ENCODE measurements around the gene RNF208. TPM values are rescaled to one million over a fixed set of nuclear protein-coding genes. Genes with fewer than 3 reads are reported as not detected.

RNF208 gene
- total and polyA plus RNA-seq, 9 of the 15 experiments (the other 6 are each of a cell fraction or from before 2014, with no cell fraction given), result 0.15 to 6.9 (median 0.50) TPM; not detected in 2

DNA sequence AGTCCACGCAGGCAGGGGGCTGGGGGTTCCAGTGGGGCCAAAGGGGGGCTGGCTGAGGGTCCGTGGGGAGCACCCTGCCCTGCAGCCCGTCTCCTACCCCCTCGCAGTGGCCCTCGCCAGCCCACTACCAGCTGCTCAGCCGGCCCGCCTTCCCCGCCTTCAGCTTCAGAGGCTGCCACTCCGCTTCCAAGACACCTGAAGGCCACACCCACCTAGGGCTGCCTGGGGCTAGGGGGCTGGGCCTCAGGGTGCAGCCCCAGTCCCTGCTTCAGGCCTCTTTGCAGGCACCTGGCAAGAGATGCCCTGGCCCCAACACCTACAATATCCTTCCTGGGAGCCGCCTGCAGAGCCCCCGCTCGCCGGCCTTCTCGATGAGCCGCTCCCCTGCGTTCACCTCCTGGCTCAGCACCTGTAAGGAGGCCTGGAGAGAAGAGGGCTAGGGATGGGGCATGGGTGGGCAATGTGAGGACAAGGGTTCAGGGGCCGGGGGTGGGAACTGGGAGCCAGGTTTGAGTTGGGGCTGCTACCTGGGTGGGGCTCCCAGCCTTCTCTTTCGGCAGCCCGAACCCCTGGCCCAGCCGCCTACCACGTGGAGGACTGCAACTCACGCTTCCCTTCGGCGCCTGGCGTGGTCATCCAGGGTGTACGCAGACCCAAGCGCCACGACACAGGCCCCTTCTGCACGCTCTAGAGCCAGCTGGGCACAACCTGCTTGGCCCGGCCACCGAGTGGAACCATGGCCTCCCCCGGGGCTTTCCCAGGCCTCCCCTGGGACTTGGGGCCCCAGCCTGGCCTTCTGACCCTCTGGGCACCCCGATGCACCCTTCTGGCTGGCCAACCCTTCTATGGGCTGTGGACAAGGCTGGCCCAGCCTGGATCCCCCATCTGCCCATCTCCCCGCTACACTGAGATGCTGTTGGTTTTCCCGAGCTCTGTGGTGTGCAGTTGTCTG is 30.8 kb upstream of the RNF208 start:
- no peak for FAIRE-seq
- ChIA-PET CTCF (ENCODE audit: low intra/inter-chr PET ratio) (no interaction called here), POLR2A (interaction anchor here (0.6 to 8.3 kb wide), 4 partner anchors 10 to 123 kb away, joined by 3 to 221 read pairs (median 4); partner anchors contain the start of gene TUBB4B)
- H3K4me3 ChIP-seq, result no peak overlapping the region
- WGBS (ENCODE audit: insufficient coverage, low coverage, missing lambda C conversion rate), result 82% methylated on average over 28 of the region's 35 CpGs
- DNase-seq (ENCODE audit: extremely low read depth in 1 of 4, low spot score in 3 of 4), result peak; percentile 48 to 56 (median 52)
- intact Hi-C loops (cut with micrococcal nuclease), result no loop called here
- no peaks in the 10 kb centered on the region for H3K27me3 ChIP-seq (ENCODE audit: control insufficient read depth in 2 of 2, insufficient read depth in 2 of 2, low read length in 2 of 2)
- BruUV-seq (replicated peaks), result no TSS peak
- H3K36me3 ChIP-seq (ENCODE audit: control insufficient read depth, insufficient read depth, low read length), result peaks cover 14% of the 10 kb centered on the region
- in situ Hi-C loops (cut with MboI), result no loop called here
- no peaks in the 10 kb centered on the region for H3K9me3 ChIP-seq (replicated peaks; ENCODE audit: control insufficient read depth, insufficient read depth, low read depth, low read length)
- peaks cover 33% of the 10 kb centered on the region for H3K79me2 ChIP-seq (ENCODE audit: control insufficient read depth, insufficient read depth, low read length)
- H3K27ac ChIP-seq (ENCODE audit: extremely low read depth, low read depth, low read length), result no peak overlapping the region
- H4K20me1 ChIP-seq (replicated peaks; ENCODE audit: control insufficient read depth, insufficient read depth, low read length), result no peaks in the 10 kb centered on the region; the same call in 1 of the 2 replicates
- no peaks in the 10 kb centered on the region for H3K9me1 ChIP-seq (ENCODE audit: control insufficient read depth, insufficient read depth, low read length)
- H3K9ac ChIP-seq (ENCODE audit: insufficient read depth in 1 of 2, low read depth in 2 of 2, low read length in 2 of 2), result peak overlapping the region in 1 of 2 experiments; percentile 95; a peak in 2 of 4 replicates
- H3K4me2 ChIP-seq (ENCODE audit: insufficient read depth, low read length), result 0 out of 2 replicates have a peak overlapping the region, but pooled peaks have one; percentile 97
- H3K4me1 ChIP-seq (replicated peaks in 1 of 2; ENCODE audit: control insufficient read depth in 2 of 2, insufficient read depth in 2 of 2, low read length in 2 of 2), result peaks cover 13 to 70% of the 10 kb centered on the region in 2 experiments
- ATAC-seq, result peak; percentile 44
- no peak overlapping the region for H2AFZ ChIP-seq (ENCODE audit: low read depth, low read length)
- TF ChIP-seq THRA (IDR thresholded peaks at IDR 0.05) (no peak), RFX7 (CRISPR knock-in tag; IDR thresholded peaks at IDR 0.05) (no peak), ATF7 (IDR thresholded peaks at IDR 0.05) (no peak), BCLAF1 (IDR thresholded peaks at IDR 0.05; ENCODE audit: borderline replicate concordance in 1 of 2, control insufficient read depth in 1 of 2, low read depth in 2 of 2, low read length in 1 of 2) (no peak), ZBED1 (IDR thresholded peaks at IDR 0.05) (no peak), TRIM28 (IDR thresholded peaks at IDR 0.05) (no peak), ZNF507 (tag; conservative IDR thresholded peaks at IDR 0.05) (no peak), DIDO1 (tag; IDR thresholded peaks at IDR 0.05; ENCODE audit: low read depth) (no peak), E2F6 (IDR thresholded peaks at IDR 0.05; ENCODE audit: borderline replicate concordance in 1 of 2, extremely low read depth in 1 of 2, insufficient read depth in 1 of 2, insufficient read length in 1 of 2, low read depth in 1 of 2, low read length in 1 of 2, poor library complexity in 1 of 2, severe bottlenecking in 1 of 2) (peak in 1 of 2 experiments; percentile 10)
- TF ChIP-seq, protein P1, sequence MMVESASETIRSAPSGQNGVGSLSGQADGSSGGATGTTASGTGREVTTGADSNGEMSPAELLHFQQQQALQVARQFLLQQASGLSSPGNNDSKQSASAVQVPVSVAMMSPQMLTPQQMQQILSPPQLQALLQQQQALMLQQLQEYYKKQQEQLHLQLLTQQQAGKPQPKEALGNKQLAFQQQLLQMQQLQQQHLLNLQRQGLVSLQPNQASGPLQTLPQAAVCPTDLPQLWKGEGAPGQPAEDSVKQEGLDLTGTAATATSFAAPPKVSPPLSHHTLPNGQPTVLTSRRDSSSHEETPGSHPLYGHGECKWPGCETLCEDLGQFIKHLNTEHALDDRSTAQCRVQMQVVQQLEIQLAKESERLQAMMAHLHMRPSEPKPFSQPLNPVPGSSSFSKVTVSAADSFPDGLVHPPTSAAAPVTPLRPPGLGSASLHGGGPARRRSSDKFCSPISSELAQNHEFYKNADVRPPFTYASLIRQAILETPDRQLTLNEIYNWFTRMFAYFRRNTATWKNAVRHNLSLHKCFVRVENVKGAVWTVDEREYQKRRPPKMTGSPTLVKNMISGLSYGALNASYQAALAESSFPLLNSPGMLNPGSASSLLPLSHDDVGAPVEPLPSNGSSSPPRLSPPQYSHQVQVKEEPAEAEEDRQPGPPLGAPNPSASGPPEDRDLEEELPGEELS (CRISPR knock-in tag; IDR thresholded peaks at IDR 0.05; ENCODE audit: borderline replicate concordance), result no peak
- TF ChIP-seq, protein P2, sequence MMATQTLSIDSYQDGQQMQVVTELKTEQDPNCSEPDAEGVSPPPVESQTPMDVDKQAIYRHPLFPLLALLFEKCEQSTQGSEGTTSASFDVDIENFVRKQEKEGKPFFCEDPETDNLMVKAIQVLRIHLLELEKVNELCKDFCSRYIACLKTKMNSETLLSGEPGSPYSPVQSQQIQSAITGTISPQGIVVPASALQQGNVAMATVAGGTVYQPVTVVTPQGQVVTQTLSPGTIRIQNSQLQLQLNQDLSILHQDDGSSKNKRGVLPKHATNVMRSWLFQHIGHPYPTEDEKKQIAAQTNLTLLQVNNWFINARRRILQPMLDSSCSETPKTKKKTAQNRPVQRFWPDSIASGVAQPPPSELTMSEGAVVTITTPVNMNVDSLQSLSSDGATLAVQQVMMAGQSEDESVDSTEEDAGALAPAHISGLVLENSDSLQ (IDR thresholded peaks at IDR 0.05), result peak; percentile 85

All from K562 (cell line).